Measurements from ENCODE around the gene RPS5.

GRCh38 chr19:58372311-58373133 is 14.5 kb upstream of the RPS5 start:
- TF ChIP-seq CTCF (IDR thresholded peaks at IDR 0.05) (no peak), POLR2A (IDR thresholded peaks at IDR 0.05) (no peak)

Measured in prostate gland (tissue), 2 donors.